ENCODE data around the gene LRCH2. TPM values are rescaled to one million over a fixed set of nuclear protein-coding genes. Genes with fewer than 3 reads are reported as not detected.
A peak's percentile ranks its signal among the peaks of the same experiment; 100 is the strongest.
"Not testable (repeated sequence)": the region's sequence is repeated elsewhere in the genome, so short reads cannot be mapped to it uniquely, and the experiment has no call there.

Gene LRCH2
- total RNA-seq, 1 experiment from 2014 or later: not detected

GRCh38 chrX:115209547-115209946 lies 24.3 kb downstream of the LRCH2 start:
- DNase-seq (ENCODE audit: low read depth): not testable (repeated sequence)

- no peak for DNase-seq (ENCODE audit: low read depth)
Observed at GRCh38 chrX:115204040-115204439, 29.9 kb downstream of the LRCH2 start.

DNA sequence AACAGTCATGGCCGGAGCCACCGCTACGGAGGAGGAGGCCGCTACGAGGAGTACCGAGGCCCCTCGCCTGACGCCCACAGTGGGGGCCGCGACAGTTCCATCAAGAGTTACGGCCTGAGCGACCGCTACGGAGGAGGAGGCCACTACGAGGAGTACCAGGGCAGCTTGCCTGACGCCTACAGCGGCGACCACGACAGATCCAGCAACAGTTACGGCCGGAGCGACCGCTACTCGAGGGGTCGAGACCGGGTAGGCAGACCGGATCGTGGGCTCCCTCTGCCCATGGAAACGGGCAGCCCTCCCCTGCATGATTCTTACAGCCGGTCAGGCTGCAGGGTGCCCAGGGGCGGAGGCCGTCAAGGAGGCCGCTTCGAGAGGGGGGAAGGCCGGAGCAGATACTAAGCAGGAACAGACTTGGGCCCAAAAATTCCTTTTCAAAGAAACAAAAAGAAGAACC lies 41.6 kb downstream of the LRCH2 start:
- no peak for DNase-seq (ENCODE audit: low read depth)

DNA sequence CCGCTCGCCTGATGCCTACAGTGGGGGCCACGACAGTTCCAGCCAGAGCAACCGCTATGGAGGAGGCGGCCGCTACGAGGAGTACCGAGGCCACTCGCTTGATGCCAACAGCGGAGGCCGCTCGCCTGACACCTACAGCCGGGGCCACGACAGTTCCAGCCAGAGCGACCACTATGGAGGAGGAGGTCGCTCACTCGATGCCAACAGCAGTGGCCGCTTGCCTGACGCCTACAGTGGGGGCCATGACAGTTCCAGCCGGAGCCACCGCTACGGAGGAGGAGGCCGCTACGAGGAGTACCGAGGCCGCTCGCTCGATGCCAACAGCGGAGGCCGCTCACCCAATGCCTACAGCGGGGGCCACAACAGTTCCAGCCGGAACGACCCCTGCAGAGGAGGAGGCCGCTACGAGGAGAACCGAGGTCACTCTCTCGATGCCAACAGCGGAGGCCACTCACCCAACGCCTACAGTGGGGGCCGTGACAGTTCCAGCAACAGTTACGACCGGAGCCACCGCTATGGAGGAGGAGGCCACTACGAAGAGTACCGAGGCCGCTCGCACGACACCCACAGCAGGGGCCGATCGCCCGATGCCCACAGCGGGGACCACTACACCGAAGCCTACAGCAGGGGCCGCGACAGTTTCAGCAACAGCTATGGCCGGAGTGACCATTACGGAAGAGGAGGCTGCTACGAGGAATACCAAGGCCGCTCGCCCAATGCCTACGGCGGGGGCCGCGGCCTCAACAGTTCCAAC lies 42.2 kb downstream of the LRCH2 start:
- no peak for DNase-seq (ENCODE audit: low read depth)

- DNase-seq (ENCODE audit: low read depth): no peak
Observed at GRCh38 chrX:115190636-115191489, 43.0 kb downstream of the LRCH2 start.

- no peak for DNase-seq (ENCODE audit: low read depth)
Observed at GRCh38 chrX:115189646-115190635, 44.0 kb downstream of the LRCH2 start.

DNA sequence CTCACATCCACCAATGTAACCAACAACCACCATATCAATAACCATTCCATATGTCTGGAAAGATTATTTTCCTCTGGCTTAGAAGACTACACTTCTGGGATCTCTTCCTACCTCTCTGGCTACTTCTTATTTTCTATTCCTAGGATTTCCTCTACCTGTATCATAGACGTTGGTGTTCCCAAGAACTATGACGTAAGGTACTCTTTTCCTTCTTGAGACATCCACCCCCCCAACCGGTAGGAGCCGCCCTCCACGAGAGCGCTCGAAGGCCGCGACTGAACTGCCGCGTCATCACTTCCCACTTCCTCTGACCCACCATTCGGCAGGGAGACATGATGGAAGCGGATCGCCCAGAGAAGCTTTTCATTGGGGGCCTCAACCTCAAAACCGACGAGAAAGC lies 44.8 kb downstream of the LRCH2 start, which contains the start of gene RBMXL3:
TSS of gene RBMXL3 (plus strand) at position 301 of the 400 bp plus-strand sequence. CDS start at position 333, 32 bp downstream.
- DNase-seq (ENCODE audit: low read depth): no peak

DNA sequence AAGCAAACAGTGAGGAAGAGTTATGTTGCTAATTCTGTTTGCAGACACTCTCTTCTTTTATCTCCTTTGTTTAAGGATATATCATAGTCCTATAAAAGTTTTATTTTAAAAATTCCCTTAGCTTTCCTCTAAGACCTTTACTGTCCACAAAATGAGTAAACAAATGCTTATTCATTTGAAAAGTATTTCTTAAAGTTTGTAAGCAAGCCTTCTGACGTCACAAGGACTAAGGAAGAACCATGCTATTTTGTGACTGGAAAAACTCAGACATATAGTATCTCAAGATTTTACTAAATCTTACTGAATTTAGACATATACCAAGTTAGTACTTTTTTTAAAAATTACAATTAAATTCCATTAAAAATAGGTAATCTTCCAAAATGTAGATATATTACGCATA lies 49.9 kb downstream of the LRCH2 start:
- no peak for DNase-seq (ENCODE audit: low read depth)

- DNase-seq (ENCODE audit: low read depth): no peak
Observed at GRCh38 chrX:115178473-115178872, 55.4 kb downstream of the LRCH2 start.

GRCh38 chrX:115177932-115178331 lies 56.0 kb downstream of the LRCH2 start:
- no peak for DNase-seq (ENCODE audit: low read depth)

GRCh38 chrX:115174548-115174947 lies 59.3 kb downstream of the LRCH2 start:
- DNase-seq (ENCODE audit: low read depth): no peak

GRCh38 chrX:115173181-115173580 lies 60.7 kb downstream of the LRCH2 start:
- DNase-seq (ENCODE audit: low read depth): no peak

DNA sequence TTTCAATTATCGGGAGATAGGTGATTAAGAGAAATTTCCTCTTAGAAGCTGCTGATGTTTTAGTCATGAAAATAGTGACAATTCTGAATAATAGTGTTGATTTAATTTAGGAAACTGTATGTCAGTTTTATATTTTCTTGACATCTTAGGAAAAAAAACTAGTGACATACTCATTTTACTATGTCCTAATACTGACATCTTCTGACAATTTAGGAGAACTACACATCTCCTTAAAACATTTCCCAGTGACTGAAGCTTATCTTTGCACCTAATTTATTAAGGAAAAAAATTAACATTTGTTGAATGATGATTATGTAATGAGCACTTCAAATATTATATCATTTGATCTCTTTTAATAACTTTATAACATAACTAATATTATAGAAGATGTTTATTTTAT lies 86.7 kb downstream of the LRCH2 start:
- DNase-seq (ENCODE audit: low read depth): peak; percentile 1

DNA sequence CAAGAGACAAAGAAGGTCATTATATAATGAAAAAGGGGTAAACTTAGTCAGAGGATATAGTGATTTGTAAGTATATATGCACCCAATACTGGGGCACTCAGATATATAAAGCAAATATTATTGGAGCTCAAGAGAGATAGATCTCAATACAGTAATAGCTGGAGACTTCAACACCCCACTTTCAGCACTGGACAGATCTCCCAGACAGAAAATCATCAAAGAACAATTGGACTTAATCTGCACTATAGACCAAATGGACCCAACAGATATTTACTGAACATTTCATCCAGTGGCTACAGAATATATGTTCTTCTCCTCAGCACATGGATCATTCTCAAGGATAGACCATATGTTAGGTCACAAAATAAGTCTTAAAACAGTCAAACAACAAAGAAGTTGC lies 91.8 kb downstream of the LRCH2 start:
- no peak for DNase-seq (ENCODE audit: low read depth)

DNA sequence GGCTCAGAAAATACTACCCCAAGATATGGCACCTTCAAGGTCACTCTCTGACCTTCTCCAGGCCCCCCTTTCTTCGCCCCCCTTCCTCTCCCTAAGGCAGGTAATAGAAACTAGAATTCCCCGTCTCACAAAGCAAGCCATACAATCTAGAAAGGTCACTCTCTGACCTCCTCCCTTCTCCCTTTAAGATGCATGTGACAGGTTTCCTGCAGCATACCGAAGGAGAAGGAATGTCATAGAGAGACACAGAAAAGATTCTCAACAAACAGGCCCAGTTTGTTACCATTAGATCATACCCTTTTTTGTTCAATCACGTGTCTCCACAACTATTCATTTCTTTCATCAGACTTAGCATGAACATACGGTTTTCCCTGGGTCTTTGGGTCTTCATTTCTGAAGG lies 95.9 kb downstream of the LRCH2 start:
- no peak for DNase-seq (ENCODE audit: low read depth)

- DNase-seq (ENCODE audit: low read depth): no peak
Observed at GRCh38 chrX:115134382-115134781, 99.5 kb downstream of the LRCH2 start.

- no peak for DNase-seq (ENCODE audit: low read depth)
Observed at GRCh38 chrX:115112411-115112810, 121.5 kb downstream of the LRCH2 start.

DNA sequence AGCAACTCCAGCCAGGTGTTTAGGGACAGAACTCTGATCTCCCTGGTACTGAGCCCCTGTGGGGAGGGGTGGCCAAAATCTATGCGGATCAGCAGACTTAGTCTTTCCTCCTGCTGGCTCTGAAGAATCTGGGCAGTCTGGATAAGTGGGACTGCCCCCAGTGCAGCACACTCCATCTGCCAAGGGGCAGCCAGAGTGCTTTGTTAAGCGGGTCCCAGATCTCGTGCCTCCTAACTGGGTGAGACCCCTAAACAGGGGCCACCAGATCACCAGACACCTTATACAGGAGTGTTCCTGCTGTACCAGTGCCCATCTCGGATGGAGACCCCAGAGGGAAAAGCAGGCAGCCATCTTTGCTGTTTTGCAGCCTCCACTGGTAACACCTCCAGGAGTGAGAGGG lies 135.0 kb downstream of the LRCH2 start:
- no peak for DNase-seq (ENCODE audit: low read depth)

DNA sequence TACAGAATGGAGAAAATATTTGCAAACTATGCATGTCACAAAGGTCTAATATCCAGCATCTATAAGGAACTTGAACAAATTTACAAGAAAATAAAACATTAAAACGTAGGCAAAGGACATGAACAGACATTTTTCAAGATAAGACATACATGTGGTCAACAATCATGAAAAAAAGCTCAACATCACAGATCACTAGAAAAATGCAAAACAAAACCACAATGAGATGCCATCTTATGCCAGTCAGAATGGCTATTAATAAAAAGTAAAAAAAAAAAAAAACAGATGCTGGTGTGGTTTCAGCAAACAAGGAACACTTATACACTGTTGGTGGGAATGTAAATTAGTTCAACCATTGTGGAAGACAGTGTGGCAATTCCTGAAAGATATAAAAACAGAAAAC lies 140.7 kb downstream of the LRCH2 start:
- DNase-seq (ENCODE audit: low read depth): no peak

GRCh38 chrX:115089419-115089818 lies 144.5 kb downstream of the LRCH2 start:
- no peak for DNase-seq (ENCODE audit: low read depth)

DNA sequence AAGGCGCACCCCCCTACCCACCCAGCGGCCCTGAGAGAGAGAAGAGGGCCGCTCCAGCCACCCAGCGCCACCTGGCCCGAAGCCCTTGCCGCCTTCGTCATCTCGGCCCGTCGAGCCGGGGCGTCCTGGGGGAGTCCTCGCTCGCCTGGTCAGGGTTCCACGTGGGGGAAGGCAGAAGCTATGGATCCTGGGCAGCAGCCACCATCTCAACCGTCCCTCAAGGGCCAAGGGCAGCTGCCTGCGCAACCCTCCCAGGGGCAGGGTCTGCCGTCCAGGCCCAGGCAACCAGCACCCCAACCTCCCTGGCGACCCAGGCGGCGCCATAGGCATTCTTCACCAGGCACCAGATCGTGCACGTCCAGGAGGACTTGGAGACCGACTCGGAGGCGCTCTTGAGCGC lies 165.0 kb downstream of the LRCH2 start:
- DNase-seq (ENCODE audit: low read depth): no peak

All from LHCN-M2 (cell line).